Gastrocnemius medialis (tissue), 4 donors: ENCODE results near the gene TMEM72. TPM values are rescaled to one million over a fixed set of nuclear protein-coding genes. Genes with fewer than 3 reads are reported as not detected.

Experiments
- ATAC-seq, 2 donors: fragments of 150-250 bp; one replicate each; pipeline ENCODE4 v1.9.1; 2016
- DNase-seq, 2 donors: peaks; one replicate each; pipeline ENCODE4 v3.0.0-alpha.2; 2019
- H3K27ac ChIP-seq, 4 donors: fragments of 200-600 bp; sonication (generic); 1 replicate in 1 of 4; 2 replicates in 3 of 4; pipeline ENCODE4 v1.5.1; 2016 to 2018; ENCODE audit warnings: mild to moderate bottlenecking in 2 of 4, moderate library complexity in 1 of 4
- H3K27me3 ChIP-seq, 3 donors: fragments of 200-600 bp; sonication (generic) in 2 of 3; 1 replicate in 1 of 3; 2 replicates in 2 of 3; pipeline versions ENCODE4 v1.5.1 to v1.6.0; 2016 to 2019; ENCODE audit warnings: mild to moderate bottlenecking in 1 of 3, moderate library complexity in 1 of 3
- H3K36me3 ChIP-seq, 2 donors: fragments of 200-600 bp; sonication (generic) in 1 of 2; one replicate each; pipeline ENCODE4 v1.5.1; 2017 to 2018
- H3K4me1 ChIP-seq, 2 donors: fragments of 200-600 bp; sonication (generic) in 1 of 2; one replicate each; pipeline ENCODE4 v1.5.1; 2016 to 2017; ENCODE audit warnings: mild to moderate bottlenecking in 2 of 2
- H3K4me3 ChIP-seq, 4 donors: fragments of 200-600 bp; sonication (generic) in 3 of 4; 1 replicate in 1 of 4; 2 replicates in 3 of 4; pipeline ENCODE4 v1.5.1; 2016 to 2019; ENCODE audit warnings: mild to moderate bottlenecking in 2 of 4
- H3K9me3 ChIP-seq, 3 donors: fragments of 200-600 bp; sonication (generic) in 2 of 3; 1 replicate in 1 of 3; 2 replicates in 2 of 3; pipeline ENCODE4 v1.5.1; 2016 to 2019
- POLR2A ChIP-seq, 2 donors: fragments of 450-650 bp; IDR thresholded peaks; one replicate each; pipeline ENCODE4 v1.6.1; 2017; ENCODE audit warnings: antibody characterized with exemption in 2 of 2, mild to moderate bottlenecking in 2 of 2, moderate library complexity in 2 of 2
- in situ Hi-C, 4 donors: fragments of 200-750 bp; cut with MboI; loops; one replicate each; pipeline versions ENCODE4 v1.15.0 to v1.8.0; 2017; ENCODE audit warnings: low sequenced_read_pairs in 4 of 4
- intact Hi-C: fragments of 100-400 bp; cut with DNase I; formaldehyde crosslinking; loops from one replicate; pipeline ENCODE4 v1.15.1; 2023; ENCODE audit warnings: low total_unique reads
- total RNA-seq, 4 donors: library from RNA; depleted of rRNA; stranded (reverse); fragments of >200 nt; gene quantifications; one replicate each; pipeline versions ENCODE4 v1.1.0 to v1.2.3, GENCODE V29; 2016
- TF ChIP-seq, protein P1 (sequence below), 5 experiments: fragments of 450-650 bp in 3 of 5; fragments of 200-600 bp in 2 of 5; sonication (generic) in 2 of 5; IDR thresholded peaks in 4 of 5; conservative IDR thresholded peaks in 1 of 5; 1 replicate in 4 of 5; 2 replicates in 1 of 5; pipeline ENCODE4 v1.5.1; 2016 to 2019; ENCODE audit warnings: antibody characterized with exemption in 5 of 5, mild to moderate bottlenecking in 3 of 5, moderate library complexity in 3 of 5

TMEM72 gene
- total RNA-seq, 4 donors from 2014 or later, result not detected

- intact Hi-C loops, result no loop called here
- H3K27me3 ChIP-seq, result no peaks in the 10 kb centered on the region
- no peak for ATAC-seq
- in situ Hi-C loops, result no loop called here
- H3K4me1 ChIP-seq, result peaks cover 81% of the 10 kb centered on the region in 2 donors
- peak overlapping the region; percentile 89 to 97 (median 95) for H3K27ac ChIP-seq
- no peak for DNase-seq
- no peaks in the 10 kb centered on the region for H3K36me3 ChIP-seq
- no peaks in the 10 kb centered on the region for H3K9me3 ChIP-seq
- no peak for TF ChIP-seq POLR2A (IDR thresholded peaks at IDR 0.05)
- TF ChIP-seq, protein P1, sequence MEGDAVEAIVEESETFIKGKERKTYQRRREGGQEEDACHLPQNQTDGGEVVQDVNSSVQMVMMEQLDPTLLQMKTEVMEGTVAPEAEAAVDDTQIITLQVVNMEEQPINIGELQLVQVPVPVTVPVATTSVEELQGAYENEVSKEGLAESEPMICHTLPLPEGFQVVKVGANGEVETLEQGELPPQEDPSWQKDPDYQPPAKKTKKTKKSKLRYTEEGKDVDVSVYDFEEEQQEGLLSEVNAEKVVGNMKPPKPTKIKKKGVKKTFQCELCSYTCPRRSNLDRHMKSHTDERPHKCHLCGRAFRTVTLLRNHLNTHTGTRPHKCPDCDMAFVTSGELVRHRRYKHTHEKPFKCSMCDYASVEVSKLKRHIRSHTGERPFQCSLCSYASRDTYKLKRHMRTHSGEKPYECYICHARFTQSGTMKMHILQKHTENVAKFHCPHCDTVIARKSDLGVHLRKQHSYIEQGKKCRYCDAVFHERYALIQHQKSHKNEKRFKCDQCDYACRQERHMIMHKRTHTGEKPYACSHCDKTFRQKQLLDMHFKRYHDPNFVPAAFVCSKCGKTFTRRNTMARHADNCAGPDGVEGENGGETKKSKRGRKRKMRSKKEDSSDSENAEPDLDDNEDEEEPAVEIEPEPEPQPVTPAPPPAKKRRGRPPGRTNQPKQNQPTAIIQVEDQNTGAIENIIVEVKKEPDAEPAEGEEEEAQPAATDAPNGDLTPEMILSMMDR (IDR thresholded peaks at IDR 0.05 in 4 of 5, conservative IDR thresholded peaks at IDR 0.05 in 1 of 5), result peak in 1 of 5 experiments; percentile 24
- H3K4me3 ChIP-seq, result no peak overlapping the region
These were observed 55.8 kb downstream of the TMEM72 start for GRCh38 chr10:44966816-44967509.

GRCh38 chr10:44967616-44968015 lies 56.5 kb downstream of the TMEM72 start:
- intact Hi-C loops, result no loop called here
- Histone ChIP-seq H3K4me1 (peaks cover 75% of the 10 kb centered on the region in 2 donors), H3K27ac (peak overlapping the region; percentile 58 to 97 (median 81)), H3K36me3 (no peaks in the 10 kb centered on the region), H3K4me3 (peak overlapping the region in 1 of 4 donors; percentile 25), H3K9me3 (no peaks in the 10 kb centered on the region), H3K27me3 (no peaks in the 10 kb centered on the region)
- in situ Hi-C loops, result no loop called here
- ATAC-seq (no peak), DNase-seq (no peak)
- TF ChIP-seq, protein P1 (IDR thresholded peaks at IDR 0.05 in 4 of 5, conservative IDR thresholded peaks at IDR 0.05 in 1 of 5), result no peak
- TF ChIP-seq POLR2A (IDR thresholded peaks at IDR 0.05), result no peak

GRCh38 chr10:44968091-44968490 lies 57.0 kb downstream of the TMEM72 start:
- intact Hi-C loops, result no loop called here
- H3K9me3 ChIP-seq, result no peaks in the 10 kb centered on the region
- H3K4me3 ChIP-seq, result peak overlapping the region in 1 of 4 donors; percentile 25
- no peaks in the 10 kb centered on the region for H3K36me3 ChIP-seq
- in situ Hi-C loops, result no loop called here
- peak in 1 of 2 donors; percentile 18 for ATAC-seq
- no peaks in the 10 kb centered on the region for H3K27me3 ChIP-seq
- H3K27ac ChIP-seq, result peak overlapping the region; percentile 58 to 97 (median 81)
- peaks cover 70 to 71% of the 10 kb centered on the region in 2 donors for H3K4me1 ChIP-seq
- DNase-seq, result peak in 1 of 2 donors; percentile 77
- TF ChIP-seq, protein P1 (IDR thresholded peaks at IDR 0.05 in 4 of 5, conservative IDR thresholded peaks at IDR 0.05 in 1 of 5), result no peak
- no peak for TF ChIP-seq POLR2A (IDR thresholded peaks at IDR 0.05)

- peak overlapping the region; percentile 58 to 97 (median 81) for H3K27ac ChIP-seq
- in situ Hi-C loops, result no loop called here
- H3K27me3 ChIP-seq, result no peaks in the 10 kb centered on the region
- TF ChIP-seq, protein P1 (IDR thresholded peaks at IDR 0.05 in 4 of 5, conservative IDR thresholded peaks at IDR 0.05 in 1 of 5), result no peak
- no peak for TF ChIP-seq POLR2A (IDR thresholded peaks at IDR 0.05)
- no peak overlapping the region for H3K4me3 ChIP-seq
- no peaks in the 10 kb centered on the region for H3K9me3 ChIP-seq
- intact Hi-C loops, result no loop called here
- no peaks in the 10 kb centered on the region for H3K36me3 ChIP-seq
- H3K4me1 ChIP-seq, result peaks cover 66 to 69% of the 10 kb centered on the region in 2 donors
- no peak for DNase-seq
- no peak for ATAC-seq
These were observed 57.6 kb downstream of the TMEM72 start for GRCh38 chr10:44968500-44969400.
